ENCODE measurements around the gene C15orf39. TPM values are rescaled to one million over a fixed set of nuclear protein-coding genes. Genes with fewer than 3 reads are reported as not detected.

The C15orf39 gene
- total RNA-seq, 3 donors from 2014 or later, result 7.7 to 17.4 (median 11.5) TPM

DNA sequence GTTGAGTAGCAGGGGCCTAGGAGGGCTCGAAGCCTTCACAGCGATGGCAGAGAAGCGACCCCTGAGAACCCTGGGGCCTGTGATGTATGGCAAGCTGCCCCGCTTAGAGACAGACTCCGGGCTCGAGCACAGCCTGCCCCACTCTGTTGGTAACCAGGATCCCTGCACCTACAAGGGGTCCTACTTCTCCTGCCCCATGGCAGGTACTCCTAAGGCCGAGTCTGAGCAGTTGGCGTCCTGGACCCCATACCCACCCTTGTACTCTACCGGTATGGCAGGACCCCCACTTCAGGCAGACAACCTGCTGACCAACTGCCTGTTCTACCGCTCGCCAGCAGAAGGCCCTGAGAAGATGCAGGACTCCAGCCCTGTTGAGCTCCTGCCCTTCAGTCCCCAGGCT, 4.3 kb downstream of the C15orf39 start:
- H3K36me3 ChIP-seq, result no peaks in the 10 kb centered on the region
- TF ChIP-seq POLR2AphosphoS5 (IDR thresholded peaks at IDR 0.05) (no peak), POLR2A (IDR thresholded peaks at IDR 0.05) (no peak)
- TF ChIP-seq, protein P1, sequence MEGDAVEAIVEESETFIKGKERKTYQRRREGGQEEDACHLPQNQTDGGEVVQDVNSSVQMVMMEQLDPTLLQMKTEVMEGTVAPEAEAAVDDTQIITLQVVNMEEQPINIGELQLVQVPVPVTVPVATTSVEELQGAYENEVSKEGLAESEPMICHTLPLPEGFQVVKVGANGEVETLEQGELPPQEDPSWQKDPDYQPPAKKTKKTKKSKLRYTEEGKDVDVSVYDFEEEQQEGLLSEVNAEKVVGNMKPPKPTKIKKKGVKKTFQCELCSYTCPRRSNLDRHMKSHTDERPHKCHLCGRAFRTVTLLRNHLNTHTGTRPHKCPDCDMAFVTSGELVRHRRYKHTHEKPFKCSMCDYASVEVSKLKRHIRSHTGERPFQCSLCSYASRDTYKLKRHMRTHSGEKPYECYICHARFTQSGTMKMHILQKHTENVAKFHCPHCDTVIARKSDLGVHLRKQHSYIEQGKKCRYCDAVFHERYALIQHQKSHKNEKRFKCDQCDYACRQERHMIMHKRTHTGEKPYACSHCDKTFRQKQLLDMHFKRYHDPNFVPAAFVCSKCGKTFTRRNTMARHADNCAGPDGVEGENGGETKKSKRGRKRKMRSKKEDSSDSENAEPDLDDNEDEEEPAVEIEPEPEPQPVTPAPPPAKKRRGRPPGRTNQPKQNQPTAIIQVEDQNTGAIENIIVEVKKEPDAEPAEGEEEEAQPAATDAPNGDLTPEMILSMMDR (IDR thresholded peaks at IDR 0.05), result no peak
- H3K27ac ChIP-seq, result no peak overlapping the region
- intact Hi-C loops (cut with DNase I; ENCODE audit: low total_unique reads), result no loop called here
- H3K4me1 ChIP-seq, result peaks cover 4 to 22% of the 10 kb centered on the region in 2 donors
- H3K9me3 ChIP-seq, result no peaks in the 10 kb centered on the region
- H3K27me3 ChIP-seq, result no peaks in the 10 kb centered on the region
- DNase-seq (ENCODE audit: low spot score in 2 of 2), result no peak
- H3K4me3 ChIP-seq, result no peak overlapping the region

DNA sequence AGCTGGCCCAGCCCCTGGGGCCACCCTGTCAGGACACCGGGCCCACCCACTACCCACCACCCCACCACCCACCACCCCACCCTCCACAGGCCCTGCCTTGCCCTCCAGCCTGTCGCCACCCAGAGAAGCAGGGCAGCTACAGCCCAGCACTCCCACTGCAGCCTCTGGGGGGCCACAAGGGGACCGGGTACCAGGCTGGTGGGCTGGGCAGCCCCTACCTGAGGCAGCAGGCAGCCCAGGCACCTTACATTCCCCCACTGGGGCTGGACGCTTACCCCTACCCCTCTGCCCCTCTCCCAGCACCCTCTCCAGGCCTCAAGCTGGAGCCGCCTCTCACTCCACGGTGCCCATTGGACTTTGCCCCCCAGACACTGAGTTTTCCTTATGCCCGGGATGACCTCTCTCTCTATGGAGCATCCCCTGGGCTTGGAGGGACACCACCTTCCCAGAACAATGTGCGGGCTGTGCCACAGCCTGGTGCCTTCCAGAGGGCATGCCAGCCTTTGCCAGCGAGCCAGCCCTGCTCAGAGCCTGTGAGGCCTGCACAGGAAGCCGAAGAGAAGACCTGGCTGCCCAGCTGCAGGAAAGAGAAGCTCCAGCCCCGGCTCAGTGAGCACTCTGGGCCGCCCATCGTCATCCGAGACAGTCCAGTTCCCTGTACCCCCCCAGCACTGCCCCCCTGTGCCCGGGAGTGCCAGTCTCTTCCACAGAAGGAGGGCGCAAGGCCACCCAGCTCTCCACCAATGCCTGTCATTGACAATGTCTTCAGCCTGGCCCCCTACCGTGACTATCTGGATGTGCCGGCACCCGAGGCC, 5.3 kb downstream of the C15orf39 start:
- no peak overlapping the region for H3K27ac ChIP-seq
- no peaks in the 10 kb centered on the region for H3K27me3 ChIP-seq
- intact Hi-C loops (cut with DNase I; ENCODE audit: low total_unique reads), result no loop called here
- H3K4me3 ChIP-seq, result no peak overlapping the region
- no peaks in the 10 kb centered on the region for H3K9me3 ChIP-seq
- peaks cover 6 to 18% of the 10 kb centered on the region in 2 donors for H3K4me1 ChIP-seq
- DNase-seq (ENCODE audit: low spot score in 2 of 2), result no peak
- H3K36me3 ChIP-seq, result no peaks in the 10 kb centered on the region
- TF ChIP-seq, protein P1 (IDR thresholded peaks at IDR 0.05), result no peak
- no peak for TF ChIP-seq POLR2A (IDR thresholded peaks at IDR 0.05)
- no peak for TF ChIP-seq POLR2AphosphoS5 (IDR thresholded peaks at IDR 0.05)

DNA sequence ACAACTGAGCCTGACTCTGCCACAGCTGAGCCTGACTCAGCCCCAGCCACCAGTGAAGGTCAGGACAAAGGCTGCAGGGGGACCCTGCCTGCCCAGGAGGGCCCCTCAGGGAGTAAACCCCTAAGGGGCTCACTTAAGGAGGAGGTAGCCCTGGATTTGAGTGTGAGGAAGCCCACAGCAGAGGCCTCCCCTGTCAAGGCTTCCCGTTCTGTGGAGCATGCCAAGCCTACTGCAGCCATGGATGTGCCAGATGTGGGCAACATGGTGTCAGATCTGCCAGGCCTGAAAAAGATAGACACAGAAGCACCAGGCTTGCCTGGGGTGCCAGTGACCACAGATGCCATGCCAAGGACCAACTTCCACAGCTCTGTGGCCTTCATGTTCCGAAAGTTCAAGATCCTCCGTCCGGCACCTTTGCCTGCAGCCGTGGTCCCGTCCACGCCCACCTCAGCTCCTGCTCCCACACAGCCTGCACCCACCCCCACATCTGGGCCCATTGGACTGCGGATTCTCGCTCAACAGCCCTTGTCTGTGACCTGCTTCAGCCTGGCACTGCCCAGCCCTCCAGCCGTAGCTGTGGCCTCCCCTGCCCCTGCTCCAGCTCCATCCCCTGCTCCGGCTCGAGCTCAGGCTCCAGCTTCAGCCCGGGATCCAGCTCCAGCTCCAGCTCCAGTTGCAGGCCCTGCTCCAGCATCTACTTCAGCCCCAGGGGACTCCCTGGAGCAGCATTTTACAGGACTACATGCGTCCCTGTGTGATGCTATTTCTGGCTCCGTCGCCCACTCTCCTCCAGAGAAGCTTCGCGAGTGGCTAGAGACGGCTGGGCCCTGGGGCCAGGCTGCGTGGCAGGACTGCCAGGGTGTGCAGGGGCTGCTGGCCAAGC, 6.2 kb downstream of the C15orf39 start:
- DNase-seq (ENCODE audit: low spot score in 2 of 2), result no peak
- Histone ChIP-seq H3K27me3 (no peaks in the 10 kb centered on the region), H3K36me3 (no peaks in the 10 kb centered on the region), H3K4me1 (peaks cover 6 to 18% of the 10 kb centered on the region in 2 donors), H3K4me3 (peak overlapping the region in 1 of 3 donors; percentile 25), H3K27ac (no peak overlapping the region), H3K9me3 (no peaks in the 10 kb centered on the region)
- TF ChIP-seq POLR2AphosphoS5 (IDR thresholded peaks at IDR 0.05), result no peak
- TF ChIP-seq, protein P1 (IDR thresholded peaks at IDR 0.05), result no peak
- no peak for TF ChIP-seq POLR2A (IDR thresholded peaks at IDR 0.05)
- intact Hi-C loops (cut with DNase I; ENCODE audit: low total_unique reads), result no loop called here

DNA sequence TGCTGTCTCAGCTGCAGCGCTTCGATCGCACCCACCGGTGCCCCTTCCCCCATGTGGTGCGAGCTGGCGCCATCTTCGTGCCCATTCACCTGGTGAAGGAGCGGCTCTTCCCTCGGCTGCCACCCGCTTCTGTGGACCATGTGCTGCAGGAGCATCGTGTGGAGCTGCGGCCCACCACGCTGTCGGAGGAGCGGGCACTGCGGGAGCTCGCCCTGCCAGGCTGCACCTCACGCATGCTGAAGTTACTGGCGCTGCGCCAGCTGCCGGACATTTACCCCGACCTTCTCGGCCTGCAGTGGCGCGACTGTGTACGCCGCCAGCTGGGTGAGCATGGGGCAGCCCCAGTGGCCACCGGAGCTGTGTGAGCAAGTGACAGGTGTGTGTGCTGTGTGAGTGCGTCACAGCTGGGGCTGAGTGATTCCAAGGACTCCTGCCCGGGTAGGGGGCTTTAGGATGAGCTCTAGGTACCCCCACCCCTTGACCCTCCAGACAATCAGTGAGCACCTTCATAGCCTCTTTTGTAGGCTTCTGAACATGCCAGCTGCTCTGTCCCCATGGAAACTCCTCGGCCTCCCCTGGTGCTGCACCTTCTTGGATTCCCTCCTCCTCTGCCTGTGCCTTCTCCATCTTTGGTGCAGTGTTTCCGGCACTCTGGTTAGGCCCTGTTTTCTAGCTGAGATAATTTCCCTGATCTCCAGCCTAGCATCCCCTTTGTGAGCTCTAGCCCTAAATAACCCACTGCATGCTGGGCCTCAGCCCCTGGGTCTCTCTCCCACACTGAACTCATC, 7.0 kb downstream of the C15orf39 start:
- peaks cover 3 to 13% of the 10 kb centered on the region in 2 donors for H3K4me1 ChIP-seq
- no peaks in the 10 kb centered on the region for H3K9me3 ChIP-seq
- peak overlapping the region in 1 of 3 donors; percentile 25 for H3K4me3 ChIP-seq
- H3K36me3 ChIP-seq, result no peaks in the 10 kb centered on the region
- DNase-seq (ENCODE audit: low spot score in 2 of 2), result no peak
- H3K27ac ChIP-seq, result no peak overlapping the region
- TF ChIP-seq POLR2AphosphoS5 (IDR thresholded peaks at IDR 0.05), result no peak
- TF ChIP-seq POLR2A (IDR thresholded peaks at IDR 0.05), result no peak
- no peaks in the 10 kb centered on the region for H3K27me3 ChIP-seq
- intact Hi-C loops (cut with DNase I; ENCODE audit: low total_unique reads), result no loop called here

DNA sequence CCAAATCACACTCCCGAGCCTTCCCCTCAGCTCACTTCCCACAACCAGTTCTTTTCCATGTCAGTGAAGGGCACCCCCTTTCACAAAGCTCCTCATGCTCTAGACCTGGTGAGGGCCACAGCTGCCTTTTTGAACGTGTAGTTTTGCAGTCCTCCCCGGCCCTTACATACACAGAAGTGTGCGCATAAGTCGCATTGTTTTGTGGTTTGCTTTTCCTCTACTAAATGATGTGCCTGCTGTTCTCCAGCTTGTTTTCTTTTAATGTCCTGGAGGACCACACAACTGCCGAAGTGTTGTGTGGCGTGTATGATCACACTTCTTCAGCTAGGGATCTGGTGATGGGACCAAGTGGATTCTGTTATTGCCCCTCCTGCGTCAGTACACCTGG, 7.6 kb downstream of the C15orf39 start:
- DNase-seq (ENCODE audit: low spot score in 2 of 2), result no peak
- intact Hi-C loops (cut with DNase I; ENCODE audit: low total_unique reads), result no loop called here
- peaks cover 3 to 7% of the 10 kb centered on the region in 2 donors for H3K4me1 ChIP-seq
- no peaks in the 10 kb centered on the region for H3K27me3 ChIP-seq
- no peaks in the 10 kb centered on the region for H3K9me3 ChIP-seq
- no peak overlapping the region for H3K4me3 ChIP-seq
- H3K27ac ChIP-seq, result no peak overlapping the region
- H3K36me3 ChIP-seq, result no peaks in the 10 kb centered on the region
- no peak for TF ChIP-seq POLR2AphosphoS5 (IDR thresholded peaks at IDR 0.05)
- TF ChIP-seq, protein P1 (IDR thresholded peaks at IDR 0.05), result no peak
- TF ChIP-seq POLR2A (IDR thresholded peaks at IDR 0.05), result no peak

Data from breast epithelium (tissue), 4 donors.